ENCODE results near the gene ZFPM1.

DNA sequence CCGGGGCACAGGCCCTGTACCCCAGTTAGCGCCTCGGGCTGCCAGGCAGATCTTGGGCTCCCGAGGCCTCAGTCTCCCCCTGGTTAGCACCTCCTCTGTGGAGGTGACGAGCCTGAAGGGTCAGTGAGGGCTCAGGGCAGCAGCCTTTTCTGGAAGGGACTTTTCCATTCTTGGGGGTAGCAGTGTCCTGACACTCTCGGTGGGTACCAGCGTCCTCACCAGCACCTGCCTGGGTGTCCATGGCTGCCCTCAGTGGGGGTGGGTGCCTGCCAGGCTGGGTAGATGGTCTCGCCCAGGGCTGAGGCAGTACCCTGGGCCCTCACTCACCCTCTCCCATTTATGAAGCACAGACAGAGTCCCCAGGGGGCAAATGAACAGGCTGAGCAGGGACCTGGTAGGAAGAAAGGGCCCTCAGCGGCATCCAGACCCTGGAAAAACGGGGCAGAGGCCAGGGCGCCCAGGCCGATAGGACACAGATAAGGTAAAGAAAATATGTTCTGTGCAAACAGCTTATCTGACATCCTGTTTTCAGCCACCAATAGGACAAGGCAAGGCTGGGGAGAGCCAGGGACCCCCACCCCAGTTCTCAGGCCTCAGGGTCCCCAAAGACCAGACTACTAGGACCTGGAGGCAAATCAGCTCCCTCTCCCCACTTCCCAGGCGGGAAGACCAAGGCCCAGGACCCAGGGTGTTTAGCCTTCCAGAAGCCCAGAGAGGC is 50.9 kb downstream of the ZFPM1 start:
- TF ChIP-seq, protein P1, sequence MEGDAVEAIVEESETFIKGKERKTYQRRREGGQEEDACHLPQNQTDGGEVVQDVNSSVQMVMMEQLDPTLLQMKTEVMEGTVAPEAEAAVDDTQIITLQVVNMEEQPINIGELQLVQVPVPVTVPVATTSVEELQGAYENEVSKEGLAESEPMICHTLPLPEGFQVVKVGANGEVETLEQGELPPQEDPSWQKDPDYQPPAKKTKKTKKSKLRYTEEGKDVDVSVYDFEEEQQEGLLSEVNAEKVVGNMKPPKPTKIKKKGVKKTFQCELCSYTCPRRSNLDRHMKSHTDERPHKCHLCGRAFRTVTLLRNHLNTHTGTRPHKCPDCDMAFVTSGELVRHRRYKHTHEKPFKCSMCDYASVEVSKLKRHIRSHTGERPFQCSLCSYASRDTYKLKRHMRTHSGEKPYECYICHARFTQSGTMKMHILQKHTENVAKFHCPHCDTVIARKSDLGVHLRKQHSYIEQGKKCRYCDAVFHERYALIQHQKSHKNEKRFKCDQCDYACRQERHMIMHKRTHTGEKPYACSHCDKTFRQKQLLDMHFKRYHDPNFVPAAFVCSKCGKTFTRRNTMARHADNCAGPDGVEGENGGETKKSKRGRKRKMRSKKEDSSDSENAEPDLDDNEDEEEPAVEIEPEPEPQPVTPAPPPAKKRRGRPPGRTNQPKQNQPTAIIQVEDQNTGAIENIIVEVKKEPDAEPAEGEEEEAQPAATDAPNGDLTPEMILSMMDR (IDR thresholded peaks at IDR 0.05) = no peak
- TF ChIP-seq POLR2AphosphoS5 (IDR thresholded peaks at IDR 0.05) = no peak

Data from suprapubic skin (tissue), 3 donors.